Peyer's patch (tissue), 4 donors: ENCODE data around the gene ELMO1. TPM values are rescaled to one million over a fixed set of nuclear protein-coding genes. Genes with fewer than 3 reads are reported as not detected.

Experiments
- DNase-seq, 3 donors: peaks; one replicate each; pipeline ENCODE4 v3.0.0-alpha.2; 2017 to 2019
- H3K27ac ChIP-seq, 4 donors: fragments of 200-600 bp; sonication (generic); one replicate each; pipeline ENCODE4 v1.5.1; 2016 to 2019
- H3K27me3 ChIP-seq, 2 donors: fragments of 200-600 bp; sonication (generic); one replicate each; pipeline ENCODE4 v1.5.1; 2019
- H3K36me3 ChIP-seq, 3 donors: fragments of 200-600 bp; sonication (generic); one replicate each; pipeline ENCODE4 v1.5.1; 2016 to 2019
- H3K4me1 ChIP-seq, 4 donors: fragments of 200-600 bp; sonication (generic); one replicate each; pipeline ENCODE4 v1.5.1; 2016 to 2019
- H3K4me3 ChIP-seq, 4 donors: fragments of 200-600 bp; sonication (generic); 1 replicate in 3 of 4; 2 replicates in 1 of 4; pipeline ENCODE4 v1.5.1; 2016 to 2019; ENCODE audit warnings: mild to moderate bottlenecking in 1 of 4
- H3K9me3 ChIP-seq, 4 donors: fragments of 200-600 bp; sonication (generic); one replicate each; pipeline ENCODE4 v1.5.1; 2016 to 2019; ENCODE audit warnings: mild to moderate bottlenecking in 1 of 4
- POLR2A ChIP-seq, 2 donors: fragments of 450-650 bp; IDR thresholded peaks; one replicate each; pipeline ENCODE4 v1.5.1; 2017; ENCODE audit warnings: antibody characterized with exemption in 2 of 2, mild to moderate bottlenecking in 2 of 2, moderate library complexity in 2 of 2
- total RNA-seq, 4 donors: library from RNA; depleted of rRNA; stranded (reverse); fragments of >200 nt; gene quantifications; one replicate each; pipeline ENCODE4 v1.1.0, GENCODE V29; 2016
- TF ChIP-seq, protein P1 (sequence below), 6 experiments: fragments of 450-650 bp in 4 of 6; fragments of 200-600 bp in 2 of 6; sonication (generic) in 1 of 6; IDR thresholded peaks; one replicate each; pipeline ENCODE4 v1.5.1; 2017 to 2019; ENCODE audit warnings: antibody characterized with exemption in 6 of 6, mild to moderate bottlenecking in 3 of 6, moderate library complexity in 1 of 6

ELMO1 gene
- total RNA-seq, 4 donors from 2014 or later: 43.1 to 381 (median 72.2) TPM

DNA sequence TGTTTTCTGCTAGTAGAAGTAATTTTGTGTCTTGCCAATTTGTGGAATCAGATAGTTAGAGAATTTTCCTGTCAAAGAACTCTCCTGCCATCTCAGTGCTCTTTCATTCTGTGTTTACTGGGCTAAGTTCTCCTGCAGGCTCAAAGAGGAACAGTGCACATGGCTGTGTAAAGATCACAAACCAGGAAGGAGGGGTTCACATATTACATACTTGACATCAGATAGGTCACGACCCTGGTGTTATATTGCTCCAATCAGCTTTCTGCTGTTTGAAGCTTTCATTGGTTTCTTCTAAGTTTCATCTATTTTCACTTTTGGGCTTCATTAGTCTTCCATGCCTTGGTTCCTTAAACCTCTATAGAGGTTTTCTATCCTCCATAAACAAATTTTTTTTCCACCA, 13.5 kb upstream of the ELMO1 start:
- no peak for TF ChIP-seq POLR2A (IDR thresholded peaks at IDR 0.05)
- TF ChIP-seq, protein P1, sequence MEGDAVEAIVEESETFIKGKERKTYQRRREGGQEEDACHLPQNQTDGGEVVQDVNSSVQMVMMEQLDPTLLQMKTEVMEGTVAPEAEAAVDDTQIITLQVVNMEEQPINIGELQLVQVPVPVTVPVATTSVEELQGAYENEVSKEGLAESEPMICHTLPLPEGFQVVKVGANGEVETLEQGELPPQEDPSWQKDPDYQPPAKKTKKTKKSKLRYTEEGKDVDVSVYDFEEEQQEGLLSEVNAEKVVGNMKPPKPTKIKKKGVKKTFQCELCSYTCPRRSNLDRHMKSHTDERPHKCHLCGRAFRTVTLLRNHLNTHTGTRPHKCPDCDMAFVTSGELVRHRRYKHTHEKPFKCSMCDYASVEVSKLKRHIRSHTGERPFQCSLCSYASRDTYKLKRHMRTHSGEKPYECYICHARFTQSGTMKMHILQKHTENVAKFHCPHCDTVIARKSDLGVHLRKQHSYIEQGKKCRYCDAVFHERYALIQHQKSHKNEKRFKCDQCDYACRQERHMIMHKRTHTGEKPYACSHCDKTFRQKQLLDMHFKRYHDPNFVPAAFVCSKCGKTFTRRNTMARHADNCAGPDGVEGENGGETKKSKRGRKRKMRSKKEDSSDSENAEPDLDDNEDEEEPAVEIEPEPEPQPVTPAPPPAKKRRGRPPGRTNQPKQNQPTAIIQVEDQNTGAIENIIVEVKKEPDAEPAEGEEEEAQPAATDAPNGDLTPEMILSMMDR (IDR thresholded peaks at IDR 0.05): no peak
- no peaks in the 10 kb centered on the region for H3K36me3 ChIP-seq
- no peak overlapping the region for H3K27ac ChIP-seq
- H3K4me3 ChIP-seq: no peak overlapping the region
- no peaks in the 10 kb centered on the region for H3K4me1 ChIP-seq
- H3K27me3 ChIP-seq: no peaks in the 10 kb centered on the region
- no peaks in the 10 kb centered on the region for H3K9me3 ChIP-seq
- DNase-seq: no peak

DNA sequence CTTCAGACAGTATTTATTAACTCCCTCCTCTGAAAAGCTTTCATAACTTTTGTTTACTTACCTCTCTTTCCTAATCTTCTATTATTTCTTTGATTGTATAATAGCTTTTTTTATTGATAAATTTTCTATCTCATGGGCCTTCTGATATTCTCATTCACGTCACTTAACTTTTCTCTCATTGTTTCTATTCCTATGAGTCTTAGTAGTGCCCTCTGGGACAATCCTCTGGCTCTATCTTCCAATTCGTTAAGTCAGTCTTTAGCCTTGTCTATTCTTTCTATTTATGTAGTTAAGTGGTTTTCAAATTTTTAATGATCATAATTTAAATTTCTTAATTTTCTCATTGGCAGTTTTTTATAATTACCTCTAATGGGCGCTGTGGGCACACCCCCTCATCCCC, 6.4 kb upstream of the ELMO1 start:
- Histone ChIP-seq H3K27me3 (no peaks in the 10 kb centered on the region), H3K27ac (no peak overlapping the region), H3K4me1 (peaks cover 0 to 2% (median 0%) of the 10 kb centered on the region in 4 donors), H3K4me3 (no peak overlapping the region), H3K36me3 (no peaks in the 10 kb centered on the region), H3K9me3 (no peaks in the 10 kb centered on the region)
- DNase-seq: no peak
- TF ChIP-seq POLR2A (IDR thresholded peaks at IDR 0.05): no peak
- TF ChIP-seq, protein P1 (IDR thresholded peaks at IDR 0.05): no peak

DNA sequence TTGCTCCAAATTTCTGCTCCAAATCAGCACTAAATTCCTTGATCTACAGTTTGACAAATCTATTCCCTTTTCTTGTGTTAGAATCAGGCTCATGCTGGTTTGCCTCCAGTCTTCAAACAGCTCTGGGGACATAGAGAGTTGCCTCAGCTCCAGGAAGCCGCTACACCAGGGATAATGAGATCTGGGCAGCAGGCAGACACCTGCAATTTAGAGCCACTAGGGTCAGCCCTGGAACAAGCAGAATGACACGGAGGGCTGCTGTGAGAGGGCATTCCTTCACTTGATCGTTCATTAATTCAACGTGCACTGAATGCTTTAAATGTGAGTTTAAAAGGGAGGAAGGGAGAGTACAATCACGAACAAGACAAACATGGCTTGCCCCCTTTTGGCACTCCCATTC, 3.7 kb upstream of the ELMO1 start:
- no peak overlapping the region for H3K27ac ChIP-seq
- H3K4me3 ChIP-seq: no peak overlapping the region
- DNase-seq: no peak
- H3K27me3 ChIP-seq: no peaks in the 10 kb centered on the region
- no peak for TF ChIP-seq POLR2A (IDR thresholded peaks at IDR 0.05)
- TF ChIP-seq, protein P1 (IDR thresholded peaks at IDR 0.05): no peak
- peaks cover 0 to 12% (median 0%) of the 10 kb centered on the region in 4 donors for H3K4me1 ChIP-seq
- H3K36me3 ChIP-seq: no peaks in the 10 kb centered on the region
- no peaks in the 10 kb centered on the region for H3K9me3 ChIP-seq

DNA sequence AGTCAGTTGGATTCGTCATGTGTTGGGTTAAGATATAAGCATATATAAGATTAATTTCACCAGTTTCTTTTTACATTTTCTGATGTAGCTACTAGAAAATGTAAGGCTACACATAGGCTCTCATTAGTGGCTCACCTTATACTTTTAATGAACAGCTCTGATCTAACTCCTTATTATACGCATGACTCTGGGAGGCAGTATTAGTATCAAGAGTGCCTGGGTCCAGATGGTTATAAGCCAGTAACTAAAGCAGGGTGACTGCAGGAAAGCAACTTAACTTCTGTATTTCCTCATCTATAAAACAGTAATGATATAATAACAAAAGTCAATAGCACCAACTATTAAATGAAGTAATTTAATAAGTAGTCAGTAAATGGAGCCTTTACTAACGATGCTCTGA, 1.4 kb upstream of the ELMO1 start:
- H3K27me3 ChIP-seq: no peaks in the 10 kb centered on the region

DNA sequence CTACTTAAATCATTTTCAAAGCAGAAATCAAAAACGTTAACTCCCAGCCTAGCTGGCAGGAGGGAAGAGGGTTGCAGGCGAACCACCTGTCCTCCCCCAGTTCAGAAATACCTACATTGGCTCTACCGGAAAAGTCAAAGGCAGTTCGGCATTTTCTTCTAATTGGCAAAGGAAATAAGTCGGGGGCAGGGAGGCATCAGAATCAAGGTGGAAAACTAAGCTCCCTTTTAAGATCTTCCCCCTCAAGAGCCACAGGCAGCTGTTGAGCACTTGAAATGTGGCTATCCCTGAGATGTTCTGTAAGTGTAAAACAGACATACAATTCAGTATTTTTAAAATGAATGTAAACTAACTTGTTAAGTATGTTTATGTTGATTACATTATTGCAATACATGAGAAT, 957 bp upstream of the ELMO1 start:
- H3K4me3 ChIP-seq: peak overlapping the region in 3 of 4 donors; percentile 69 to 85 (median 82)
- no peaks in the 10 kb centered on the region for H3K9me3 ChIP-seq
- TF ChIP-seq POLR2A (IDR thresholded peaks at IDR 0.05): no peak
- TF ChIP-seq, protein P1 (IDR thresholded peaks at IDR 0.05): no peak
- H3K36me3 ChIP-seq: no peaks in the 10 kb centered on the region
- H3K4me1 ChIP-seq: peaks cover 0 to 16% (median 0%) of the 10 kb centered on the region in 4 donors
- no peaks in the 10 kb centered on the region for H3K27me3 ChIP-seq
- DNase-seq: no peak
- H3K27ac ChIP-seq: peak overlapping the region in 3 of 4 donors; percentile 44 to 97 (median 93)

More for the DNA sequence above, 1.4 kb upstream of the ELMO1 start:
- H3K4me3 ChIP-seq: no peak overlapping the region
- peaks cover 0 to 16% (median 0%) of the 10 kb centered on the region in 4 donors for H3K4me1 ChIP-seq
- H3K36me3 ChIP-seq: no peaks in the 10 kb centered on the region
- H3K27ac ChIP-seq: peak overlapping the region in 1 of 4 donors; percentile 93
- no peaks in the 10 kb centered on the region for H3K9me3 ChIP-seq
- no peak for DNase-seq
- no peak for TF ChIP-seq POLR2A (IDR thresholded peaks at IDR 0.05)
- TF ChIP-seq, protein P1 (IDR thresholded peaks at IDR 0.05): no peak
